HepG2 (cell line): ENCODE data around the gene FOXN3. TPM values are rescaled to one million over a fixed set of nuclear protein-coding genes. Genes with fewer than 3 reads are reported as not detected.

Experiments used
- ATAC-seq: fragments of 200-7000 bp; cut with Tn5 transposase; 3 replicates; pipeline ENCODE4 v1.9.1; 2020; ENCODE audit warnings: mild to moderate bottlenecking, moderate library complexity
- BruUV-seq: library from RNA; stranded (reverse); fragments of 400-500 nt; replicated peaks from 2 replicates; lab custom pipeline; 2021; lab: Mats Ljungman, UMichigan
- CTCF ChIA-PET: fragments of 300-600 bp; formaldehyde crosslinking; extraction: SDS; loops from one replicate; lab custom pipeline; 2021; ENCODE audit warnings: low total read pairs, inconsistent platforms, low intra/inter-chr PET ratio; lab: Yijun Ruan, JAX
- POLR2A ChIA-PET: fragments of 350-600 bp; sonication (Branson Sonifier 250); formaldehyde crosslinking; loops from one replicate; lab custom pipeline; 2020; ENCODE audit warnings: antibody characterized with exemption, inconsistent platforms; lab: Yijun Ruan, JAX
- DNase-seq: peaks from one replicate; pipeline ENCODE4 v3.0.0-alpha.2; 2015; ENCODE audit warnings: low spot score
- FAIRE-seq: peaks from 3 replicates; lab custom pipeline; 2011; peaks lifted over from hg19 to GRCh38; lab: Jason Lieb, UNC
- H2AFZ ChIP-seq: one replicate; pipeline ENCODE4 v1.6.1; 2011; ENCODE audit warnings: low read length, inconsistent platforms
- H3K27ac ChIP-seq: fragments of 300-600 bp; 3 replicates; pipeline ENCODE4 v1.8.0; 2011; ENCODE audit warnings: mixed run types, mild to moderate bottlenecking, mixed read lengths, low read length, inconsistent platforms; ENCODE audit not compliant: insufficient read depth; ENCODE audit errors: extremely low read length
- H3K27me3 ChIP-seq, 2 experiments: fragments of 200-600 bp in 1 of 2; 2 replicates in 1 of 2; 3 replicates in 1 of 2; pipeline versions ENCODE4 v1.6.0 to v1.8.0; 2011; ENCODE audit warnings: low read length in 2 of 2, mild to moderate bottlenecking in 2 of 2, moderate library complexity in 2 of 2, inconsistent platforms in 1 of 2; ENCODE audit not compliant: insufficient read depth in 2 of 2, control insufficient read depth in 1 of 2
- H3K36me3 ChIP-seq, 2 experiments: fragments of 200-600 bp in 1 of 2; replicated peaks in 1 of 2; 2 replicates in 1 of 2; 3 replicates in 1 of 2; pipeline versions ENCODE4 v1.5.1 to v1.8.0; 2011; ENCODE audit warnings: low read length in 2 of 2, inconsistent platforms in 1 of 2; ENCODE audit not compliant: insufficient read depth in 2 of 2, control insufficient read depth in 1 of 2
- H3K4me1 ChIP-seq: 2 replicates; pipeline ENCODE4 v1.5.1; 2012; ENCODE audit warnings: low read length, inconsistent platforms; ENCODE audit not compliant: insufficient read depth
- H3K4me2 ChIP-seq: 2 replicates; pipeline ENCODE4 v1.6.0; 2011; ENCODE audit warnings: low read depth, low read length, inconsistent platforms
- H3K4me3 ChIP-seq, 3 experiments: fragments of 200-600 bp in 1 of 3; sonication (generic), shearing (Covaris generic) in 1 of 3; replicated peaks in 1 of 3; 2 replicates each; pipeline ENCODE4 v1.5.1; 2011 to 2016; ENCODE audit warnings: low read length in 3 of 3, inconsistent platforms in 2 of 3, low read depth in 2 of 3, mild to moderate bottlenecking in 2 of 3, control low read depth in 1 of 3, mixed read lengths in 1 of 3; ENCODE audit not compliant: insufficient read depth in 1 of 3
- H3K79me2 ChIP-seq: one replicate; pipeline ENCODE4 v1.6.1; 2011; ENCODE audit warnings: low read length, inconsistent platforms; ENCODE audit not compliant: insufficient read depth
- H3K9ac ChIP-seq: 2 replicates; pipeline ENCODE4 v1.6.0; 2011; ENCODE audit warnings: mild to moderate bottlenecking, low read depth, low read length, inconsistent platforms; ENCODE audit not compliant: insufficient read depth
- H3K9me3 ChIP-seq: 2 replicates; pipeline ENCODE4 v1.5.1; 2012; ENCODE audit warnings: mild to moderate bottlenecking, low read length
- H4K20me1 ChIP-seq: 2 replicates; pipeline ENCODE4 v1.6.0; 2011; ENCODE audit warnings: inconsistent platforms, mild to moderate bottlenecking, low read length, moderate library complexity; ENCODE audit not compliant: insufficient read depth
- CTCF ChIP-seq: sonication (generic); formaldehyde crosslinking; IDR thresholded peaks from 2 replicates; pipeline ENCODE4 v1.5.0; 2020; ENCODE audit warnings: mild to moderate bottlenecking, missing genetic modification reagents, moderate library complexity
- GATAD2A ChIP-seq: IDR thresholded peaks from 2 replicates; pipeline ENCODE4 v1.6.1; 2016
- NFYB ChIP-seq: sonication (generic); formaldehyde crosslinking; IDR thresholded peaks from 2 replicates; pipeline ENCODE4 v1.4.0; 2020; ENCODE audit warnings: missing genetic modification reagents
- RFX3 ChIP-seq: IDR thresholded peaks from 2 replicates; pipeline ENCODE4 v1.6.1; 2016; ENCODE audit warnings: missing biosample characterization, missing genetic modification reagents
- SNAI1 ChIP-seq: sonication (generic); formaldehyde crosslinking; IDR thresholded peaks from 2 replicates; pipeline ENCODE4 v1.5.0; 2020; ENCODE audit warnings: mild to moderate bottlenecking, missing genetic modification reagents, borderline replicate concordance
- STAG1 ChIP-seq: sonication (generic); formaldehyde crosslinking; IDR thresholded peaks from 2 replicates; pipeline ENCODE4 v1.4.0; 2020; ENCODE audit warnings: missing genetic modification reagents
- SYNCRIP ChIP-seq: fragments of 200-400 bp; formaldehyde crosslinking; IDR thresholded peaks from 2 replicates; pipeline ENCODE4 v1.6.1; 2018; ENCODE audit warnings: mild to moderate bottlenecking, low read depth, low read length; ENCODE audit not compliant: insufficient read depth
- ZNF773 ChIP-seq: sonication (generic); formaldehyde crosslinking; IDR thresholded peaks from 2 replicates; pipeline ENCODE4 v1.4.0; 2020; ENCODE audit warnings: missing genetic modification reagents, borderline replicate concordance
- WGBS: methylation state at CpG from one replicate; pipeline ENCODE4 v1.1.6; 2017; ENCODE audit warnings: low lambda C conversion rate; 5-methylcytosine and 5-hydroxymethylcytosine counted together
- in situ Hi-C: cut with HindIII; loops from 2 replicates; pipeline ENCODE4 v1.10.0; 2017; ENCODE audit warnings: low pct_unique_long_range_greater_than_20kb; ENCODE audit not compliant: extremely low pct_ligation_motif_present
- intact Hi-C: fragments of 100-400 bp; cut with micrococcal nuclease; formaldehyde crosslinking; loops from one replicate; pipeline ENCODE4 v1.10.0; 2022; ENCODE audit not compliant: unreplicated experiment
- polyA plus RNA-seq, 8 experiments: library from polyadenylated mRNA; depleted of rRNA in 3 of 8; stranded (reverse) in 7 of 8; unstranded in 1 of 8; fragments of >200 nt; fragmentation: Illumina TruSeq in 4 of 8; extraction: Trizol in 4 of 8; gene quantifications; 2 replicates each; pipeline versions ENCODE4 v1.2.1 to v1.2.3, GENCODE V29; 2011 to 2016; ENCODE audit warnings: low read depth in 4 of 8, missing spikeins in 1 of 8, mixed read lengths in 1 of 8; ENCODE audit not compliant: insufficient read depth in 1 of 8
- total RNA-seq, 5 experiments: library from RNA; depleted of rRNA; stranded (reverse); fragments of >200 nt; fragmentation: Illumina TruSeq; extraction: Trizol; gene quantifications; 2 replicates each; pipeline ENCODE4 v1.2.3, GENCODE V29; 2016; ENCODE audit warnings: low read depth in 1 of 5

Gene FOXN3
- total and polyA plus RNA-seq, 2 of the 13 experiments (the other 11 are each of a cell fraction or from before 2014, with no cell fraction given), result 32.4 to 70.2 TPM

GRCh38 chr14:89336338-89336737 is 80.7 kb downstream of the FOXN3 start:
- H3K4me2 ChIP-seq, result no peak overlapping the region
- H4K20me1 ChIP-seq, result no peaks in the 10 kb centered on the region
- intact Hi-C loops (loop anchor here (5.0 kb wide), 1 partner anchor 81 kb away; the partner anchor contains the start of gene FOXN3), in situ Hi-C loops (no loop called here)
- no peaks in the 10 kb centered on the region for H3K27me3 ChIP-seq
- CTCF ChIA-PET, result interaction anchor here (1.0 kb wide), 1 partner anchor 81 kb away, joined by 3 read pairs; the partner anchor contains the start of gene FOXN3
- H3K4me3 ChIP-seq, result no peak overlapping the region
- 92% methylated on average over 3 of the region's 3 CpGs for WGBS
- no peak overlapping the region for H2AFZ ChIP-seq
- H3K9me3 ChIP-seq, result no peaks in the 10 kb centered on the region
- POLR2A ChIA-PET, result interaction anchor here (1.1 to 2.1 kb wide), 2 partner anchors 16 to 32 kb away, joined by 3 to 10 read pairs; no protein-coding TSS in a partner anchor
- no peak overlapping the region for H3K27ac ChIP-seq
- peak; percentile 21 for ATAC-seq
- no TSS peak for BruUV-seq
- H3K4me1 ChIP-seq, result peaks cover 72% of the 10 kb centered on the region
- H3K36me3 ChIP-seq, result peaks cover 9 to 12% of the 10 kb centered on the region in 2 experiments; a peak in 4 of 5 replicates
- peak; percentile 27 for DNase-seq
- H3K79me2 ChIP-seq, result peaks cover 52% of the 10 kb centered on the region
- H3K9ac ChIP-seq, result no peak overlapping the region
- FAIRE-seq, result peak; percentile 30
- TF ChIP-seq ZNF773 (CRISPR knock-in tag) (no peak), GATAD2A (0 out of 2 replicates have a peak, but pooled peaks have one; percentile 13), RFX3 (CRISPR knock-in tag) (no peak), NFYB (CRISPR knock-in tag) (no peak), SYNCRIP (no peak), CTCF (CRISPR knock-in tag) (peak; percentile 25; the same call in 1 of the 2 replicates), SNAI1 (CRISPR knock-in tag) (no peak), STAG1 (CRISPR knock-in tag) (peak; percentile 35)
